A204.1 (cell line): ENCODE data around the gene PLAAT3.
"Not testable (repeated sequence)": the region's sequence is repeated elsewhere in the genome, so short reads cannot be mapped to it uniquely, and the experiment has no call there.

Experiments used
- FAIRE-seq: peaks from 2 replicates; lab custom pipeline; 2012; peaks lifted over from hg19 to GRCh38; lab: Jason Lieb, UNC

The PLAAT3 gene

GRCh38 chr11:63567044-63567840, 47.0 kb downstream of the PLAAT3 start:
- no peak for FAIRE-seq

GRCh38 chr11:63564784-63565350, 49.4 kb downstream of the PLAAT3 start:
- FAIRE-seq, result no peak

DNA sequence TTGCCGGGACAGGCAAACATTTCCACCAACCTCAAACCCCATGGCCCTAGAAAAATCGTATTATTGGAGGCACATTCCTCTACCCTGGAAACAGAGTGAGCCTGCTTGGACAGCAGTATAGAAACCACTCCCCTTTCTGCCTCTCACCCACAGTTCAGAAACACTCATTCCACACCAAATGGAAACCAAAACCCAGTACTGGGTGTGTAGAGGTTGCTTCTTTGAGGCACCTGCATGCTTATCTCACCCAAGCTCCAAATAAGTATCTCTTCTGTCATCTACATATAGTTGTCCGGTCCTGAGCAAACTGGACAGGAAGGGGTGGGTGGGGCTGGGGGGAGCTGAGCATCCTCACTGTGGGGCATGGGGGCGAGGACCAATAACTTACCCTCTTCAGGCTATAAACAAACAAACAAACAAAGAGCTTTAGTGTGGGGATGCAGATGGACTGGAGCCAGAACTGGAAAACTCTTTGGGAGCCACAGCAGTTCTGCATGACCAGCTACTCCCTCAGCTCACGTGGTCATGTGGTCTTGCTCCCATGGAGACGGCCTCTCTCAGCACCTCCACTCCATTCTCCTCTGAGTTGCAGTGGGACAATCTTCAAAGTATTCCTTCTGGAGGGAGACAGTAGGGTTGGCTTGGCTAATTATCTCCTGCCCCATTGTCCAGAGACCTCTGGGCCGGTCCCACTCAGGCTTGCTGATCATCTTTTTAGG, 50.0 kb downstream of the PLAAT3 start:
- no peak for FAIRE-seq

- FAIRE-seq, result no peak
Observed at GRCh38 chr11:63563201-63564055, 50.8 kb downstream of the PLAAT3 start, which contains the start of gene PLAAT2. TSS of gene PLAAT2 (minus strand) at chr11:63563379. CDS start at chr11:63563324, 55 bp downstream.

- FAIRE-seq, result no peak
Observed at GRCh38 chr11:63560506-63561180, 53.6 kb downstream of the PLAAT3 start.

GRCh38 chr11:63558459-63559157, 55.6 kb downstream of the PLAAT3 start:
- no peak for FAIRE-seq

- no peak for FAIRE-seq
Observed at GRCh38 chr11:63557570-63557969, 56.7 kb downstream of the PLAAT3 start.

GRCh38 chr11:63556404-63557013, 57.7 kb downstream of the PLAAT3 start:
- no peak for FAIRE-seq

DNA sequence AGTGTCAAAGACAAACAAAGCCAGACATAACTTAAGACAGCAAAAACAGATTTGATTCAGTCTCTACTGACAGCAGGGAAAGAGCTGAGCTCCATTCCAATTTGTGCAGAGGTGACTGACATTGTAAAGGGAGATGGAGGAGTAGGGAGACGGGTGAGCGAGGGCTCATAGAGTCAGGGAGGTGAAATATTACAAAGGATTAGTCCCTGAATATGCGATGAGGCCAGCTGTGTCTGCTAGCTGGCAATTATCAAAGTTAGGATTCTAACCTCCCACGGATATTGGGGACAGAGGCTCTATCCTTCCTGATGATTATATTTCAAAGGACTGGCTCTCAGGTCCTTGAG, 59.4 kb downstream of the PLAAT3 start:
- no peak for FAIRE-seq

DNA sequence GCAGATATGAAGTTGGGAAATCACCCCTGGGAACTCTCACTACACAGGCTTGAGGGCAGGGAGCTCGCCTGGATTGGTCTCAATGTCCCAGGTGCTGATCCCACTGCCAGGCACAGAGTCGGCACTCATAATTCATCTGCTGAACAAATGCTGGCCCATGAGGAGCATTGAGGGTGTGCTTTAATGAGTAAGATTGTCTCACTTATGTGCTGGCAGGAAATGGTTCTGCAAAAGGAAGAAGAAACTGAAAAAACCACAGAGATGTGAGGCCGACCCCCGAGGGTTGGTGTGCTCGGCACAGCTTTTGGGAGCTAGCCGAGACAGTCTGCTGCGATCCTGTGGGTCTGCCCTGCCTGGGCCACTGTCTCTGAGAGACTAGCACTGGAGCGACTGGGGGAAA, 60.5 kb downstream of the PLAAT3 start:
- no peak for FAIRE-seq

GRCh38 chr11:63552921-63553320, 61.3 kb downstream of the PLAAT3 start:
- no peak for FAIRE-seq

GRCh38 chr11:63551889-63552266, 62.4 kb downstream of the PLAAT3 start:
- no peak for FAIRE-seq

GRCh38 chr11:63551091-63551888, 62.9 kb downstream of the PLAAT3 start:
- no peak for FAIRE-seq

GRCh38 chr11:63550156-63550700, 64.0 kb downstream of the PLAAT3 start:
- not testable (repeated sequence) for FAIRE-seq

- FAIRE-seq, result no peak
Observed at GRCh38 chr11:63549411-63549810, 64.8 kb downstream of the PLAAT3 start.

DNA sequence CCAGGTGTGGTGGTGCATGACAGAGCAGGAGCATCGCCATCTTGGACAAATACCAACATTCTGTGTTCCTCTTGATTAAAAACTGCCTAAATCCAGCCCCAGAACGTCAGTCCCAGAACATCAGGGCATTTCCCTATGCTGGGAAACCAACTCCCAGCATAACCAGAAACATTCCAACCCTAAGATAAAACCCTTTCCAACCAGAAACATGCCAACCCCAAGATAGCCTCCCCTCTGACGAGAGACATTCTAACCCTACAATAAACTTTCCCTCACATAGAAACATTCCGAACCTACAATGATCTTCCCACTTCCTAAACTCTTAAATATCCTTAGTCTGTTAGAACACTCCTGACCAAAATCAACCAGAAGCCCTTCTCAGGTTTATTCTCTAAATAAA, 66.1 kb downstream of the PLAAT3 start:
- no peak for FAIRE-seq

GRCh38 chr11:63547061-63547460, 67.2 kb downstream of the PLAAT3 start:
- no peak for FAIRE-seq

DNA sequence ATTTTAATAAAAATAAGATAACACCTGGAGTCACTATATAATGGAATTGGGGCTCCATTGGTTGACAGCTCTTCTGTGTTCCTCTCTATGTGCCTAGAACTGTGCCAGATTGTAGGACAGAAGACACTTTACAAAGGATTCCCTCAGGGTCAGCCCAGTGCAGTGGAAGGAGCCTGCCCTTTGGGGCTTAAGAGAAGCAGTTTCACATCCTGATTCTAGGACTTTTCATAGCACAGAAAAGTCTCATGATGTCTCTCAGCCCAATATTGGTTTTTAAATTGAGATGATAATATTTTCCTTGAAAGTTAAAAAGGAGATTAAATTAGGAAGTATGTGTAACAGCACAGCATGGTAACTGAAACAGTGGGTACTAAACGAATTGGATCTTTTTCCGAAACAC, 70.5 kb downstream of the PLAAT3 start:
- no peak for FAIRE-seq

GRCh38 chr11:63542506-63542905, 71.7 kb downstream of the PLAAT3 start:
- FAIRE-seq, result not testable (repeated sequence)
